K562 (cell line): ENCODE measurements around the gene KAT5. TPM values are rescaled to one million over a fixed set of nuclear protein-coding genes. Genes with fewer than 3 reads are reported as not detected.

Experiments
- STAG1 ChIP-seq: sonication (generic); formaldehyde crosslinking; IDR thresholded peaks from 2 replicates; pipeline ENCODE4 v1.5.0; 2020; ENCODE audit warnings: missing genetic modification reagents, borderline replicate concordance
- TFE3 ChIP-seq: fragments of 450-650 bp; formaldehyde crosslinking; IDR thresholded peaks from 2 replicates; pipeline ENCODE4 v1.4.0; 2020; ENCODE audit warnings: mild to moderate bottlenecking, mixed read lengths
- ZBTB40 ChIP-seq, 2 experiments: fragments of 450-650 bp in 1 of 2; sonication (generic) in 1 of 2; formaldehyde crosslinking in 1 of 2; IDR thresholded peaks; 2 replicates each; pipeline versions ENCODE4 v1.7.1 to v1.9.0; 2016 to 2022; ENCODE audit warnings: inconsistent platforms in 1 of 2, mild to moderate bottlenecking in 1 of 2, missing genetic modification reagents in 1 of 2
- ZNF274 ChIP-seq: IDR thresholded peaks from 2 replicates; pipeline ENCODE4 v1.6.1; 2011; ENCODE audit warnings: low read depth, mild to moderate bottlenecking, low read length, moderate library complexity, borderline replicate concordance
- ZNF316 ChIP-seq: fragments of 450-650 bp; IDR thresholded peaks from 2 replicates; pipeline ENCODE4 v1.6.1; 2016
- ZNF592 ChIP-seq: fragments of 450-650 bp; IDR thresholded peaks from 2 replicates; pipeline ENCODE4 v1.6.1; 2017; ENCODE audit warnings: antibody characterized with exemption, mild to moderate bottlenecking
- polyA plus RNA-seq, 8 experiments: library from polyadenylated mRNA; depleted of rRNA in 4 of 8; stranded (reverse) in 5 of 8; unstranded in 3 of 8; fragments of >200 nt; fragmentation: Nextera tagmentation in 2 of 8; fragmentation: Illumina TruSeq in 1 of 8; extraction: Ambion mirVana in 2 of 8; extraction: Trizol in 1 of 8; gene quantifications; 2 replicates each; pipeline versions ENCODE4 v1.2.1 to v1.2.3, GENCODE V29; 2011 to 2014; ENCODE audit warnings: inconsistent platforms in 1 of 8, missing spikeins in 1 of 8
- total RNA-seq, 7 experiments: library from RNA; depleted of rRNA in 6 of 7; stranded (reverse); fragments of >200 nt in 6 of 7; fragmentation: Illumina TruSeq in 2 of 7; extraction: Trizol in 2 of 7; gene quantifications; 2 replicates each; pipeline versions ENCODE4 v1.2.1 to v1.2.3, GENCODE V29; 2011 to 2021; ENCODE audit warnings: low replicate concordance in 1 of 7

Gene KAT5
- total and polyA plus RNA-seq, 9 of the 15 experiments (the other 6 are each of a cell fraction or from before 2014, with no cell fraction given): 3.6 to 76.8 (median 52.7) TPM

GRCh38 chr11:65726660-65727059 is 14.6 kb downstream of the KAT5 start (continued):
- no peak for TF ChIP-seq ZNF592
- TF ChIP-seq ZBTB40 (IDR thresholded peaks at IDR 0.05): no peak
- no peak for TF ChIP-seq ZBTB40 (CRISPR knock-in tag; IDR thresholded peaks at IDR 0.05)
- no peak for TF ChIP-seq ZNF316
- no peak for TF ChIP-seq TFE3
- TF ChIP-seq ZNF274: no peak
- no peak for TF ChIP-seq STAG1 (CRISPR knock-in tag)
- TF ChIP-seq, all 486 proteins: peak for 5
